Liver (tissue), 3 donors: ENCODE data around the gene COPS9.

Experiments used
- CTCF ChIP-seq: fragments of 150-350 bp; IDR thresholded peaks from 2 replicates; pipeline ENCODE4 v1.5.1; 2017; ENCODE audit warnings: improper control_type of control experiment, low read depth, low read length; ENCODE audit not compliant: missing input control
- GABPA ChIP-seq, 2 donors: IDR thresholded peaks in 1 of 2; conservative IDR thresholded peaks in 1 of 2; 2 replicates each; pipeline ENCODE4 v1.6.1; 2016; ENCODE audit warnings: antibody characterized with exemption in 2 of 2, mild to moderate bottlenecking in 1 of 2, moderate library complexity in 1 of 2
- HNF4A ChIP-seq, 2 donors: conservative IDR thresholded peaks; 2 replicates each; pipeline ENCODE4 v1.6.1; 2016; ENCODE audit warnings: antibody characterized with exemption in 2 of 2, mild to moderate bottlenecking in 2 of 2
- JUND ChIP-seq, 2 donors: IDR thresholded peaks; 2 replicates each; pipeline ENCODE4 v1.6.1; 2016; ENCODE audit warnings: antibody characterized with exemption in 2 of 2
- NR2F2 ChIP-seq: IDR thresholded peaks from 2 replicates; pipeline ENCODE4 v1.6.1; 2016; ENCODE audit warnings: antibody characterized with exemption
- RAD21 ChIP-seq, 2 donors: IDR thresholded peaks; 2 replicates each; pipeline ENCODE4 v1.6.1; 2016; ENCODE audit warnings: antibody characterized with exemption in 2 of 2, mild to moderate bottlenecking in 2 of 2
- REST ChIP-seq: IDR thresholded peaks from 2 replicates; pipeline ENCODE4 v1.6.1; 2016; ENCODE audit warnings: antibody characterized with exemption, mild to moderate bottlenecking
- SP1 ChIP-seq: IDR thresholded peaks from 2 replicates; pipeline ENCODE4 v1.6.1; 2018; ENCODE audit warnings: antibody characterized with exemption, mild to moderate bottlenecking
- TAF1 ChIP-seq: conservative IDR thresholded peaks from 2 replicates; pipeline ENCODE4 v1.6.1; 2016; ENCODE audit warnings: antibody characterized with exemption, mild to moderate bottlenecking
- YY1 ChIP-seq: IDR thresholded peaks from 2 replicates; pipeline ENCODE4 v1.6.1; 2016; ENCODE audit warnings: antibody characterized with exemption, mild to moderate bottlenecking
- TF ChIP-seq, protein P1 (sequence below): IDR thresholded peaks from 2 replicates; pipeline ENCODE4 v1.6.1; 2016; ENCODE audit warnings: antibody characterized with exemption
- donor health status: healthy.
- donor health status: healthy.

- TF ChIP-seq CTCF (no peak), HNF4A (conservative IDR thresholded peaks at IDR 0.05) (no peak), JUND (IDR thresholded peaks at IDR 0.05) (no peak), NR2F2 (no peak), RAD21 (IDR thresholded peaks at IDR 0.05) (no peak), YY1 (no peak), SP1 (no peak), TAF1 (no peak), GABPA (IDR thresholded peaks at IDR 0.05 in 1 of 2, conservative IDR thresholded peaks at IDR 0.05 in 1 of 2) (no peak), REST (no peak)
- TF ChIP-seq, protein P1, sequence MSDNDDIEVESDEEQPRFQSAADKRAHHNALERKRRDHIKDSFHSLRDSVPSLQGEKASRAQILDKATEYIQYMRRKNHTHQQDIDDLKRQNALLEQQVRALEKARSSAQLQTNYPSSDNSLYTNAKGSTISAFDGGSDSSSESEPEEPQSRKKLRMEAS, result no peak
These were observed 26.7 kb downstream of the COPS9 start for GRCh38 chr2:240109386-240109785.
